ENCODE results near the gene ARMC6. TPM values are rescaled to one million over a fixed set of nuclear protein-coding genes. Genes with fewer than 3 reads are reported as not detected.

Gene ARMC6
- total RNA-seq, 3 donors from 2014 or later (not counting 1 experiment from before 2014, with no cell fraction given) = 19.3 to 21.2 (median 21.0) TPM

- Mint-ChIP-seq H3K9me3 (no peaks in the 10 kb centered on the region), H3K27me3 (ENCODE audit: low read depth in 2 of 2) (no peaks in the 10 kb centered on the region), H3K4me1 (peaks cover 50 to 56% of the 10 kb centered on the region in 2 donors), H3K27ac (peak overlapping the region; percentile 14 to 36), H3K36me3 (no peaks in the 10 kb centered on the region), H3K4me3 (no peak overlapping the region)
- no peak for TF ChIP-seq CTCF (IDR thresholded peaks at IDR 0.05)
- Histone ChIP-seq H3K27ac (ENCODE audit: low read length) (no peak overlapping the region), H3K4me1 (ENCODE audit: control insufficient read depth, insufficient read depth, low read length) (peaks cover 5% of the 10 kb centered on the region), H3K9me3 (ENCODE audit: control insufficient read depth, insufficient read depth, low read length) (no peaks in the 10 kb centered on the region), H3K27me3 (ENCODE audit: control insufficient read depth, insufficient read depth, low read length) (no peaks in the 10 kb centered on the region), H3K4me3 (ENCODE audit: low read length) (no peak overlapping the region), H3K36me3 (ENCODE audit: control insufficient read depth, insufficient read depth, low read length) (peaks cover 9% of the 10 kb centered on the region)
- intact Hi-C loops (cut with micrococcal nuclease) = no loop called here
- ATAC-seq (no peak), DNase-seq (no peak)
- 100% methylated on average over 1 of the region's 1 CpG for WGBS (ENCODE audit: insufficient coverage)
Measured at GRCh38 chr19:19079571-19079970, 46.2 kb downstream of the ARMC6 start.

- peaks cover 10% of the 10 kb centered on the region for H3K4me1 ChIP-seq (ENCODE audit: control insufficient read depth, insufficient read depth, low read length)
- DNase-seq (no peak), ATAC-seq (no peak)
- intact Hi-C loops (cut with micrococcal nuclease) = no loop called here
- no peak overlapping the region for H3K4me3 ChIP-seq (ENCODE audit: low read length)
- no peaks in the 10 kb centered on the region for H3K36me3 Mint-ChIP-seq
- H3K27ac Mint-ChIP-seq = peak overlapping the region; percentile 53 to 64
- peaks cover 8% of the 10 kb centered on the region for H3K36me3 ChIP-seq (ENCODE audit: control insufficient read depth, insufficient read depth, low read length)
- no peak overlapping the region for H3K4me3 Mint-ChIP-seq
- no peak overlapping the region for H3K27ac ChIP-seq (ENCODE audit: low read length)
- H3K9me3 Mint-ChIP-seq = no peaks in the 10 kb centered on the region
- no peak for TF ChIP-seq CTCF (IDR thresholded peaks at IDR 0.05)
- 93% methylated on average over 16 of the region's 16 CpGs for WGBS (ENCODE audit: insufficient coverage)
- H3K9me3 ChIP-seq (ENCODE audit: control insufficient read depth, insufficient read depth, low read length) = no peaks in the 10 kb centered on the region
- peaks cover 38 to 51% of the 10 kb centered on the region in 2 donors for H3K4me1 Mint-ChIP-seq
- no peaks in the 10 kb centered on the region for H3K27me3 ChIP-seq (ENCODE audit: control insufficient read depth, insufficient read depth, low read length)
- no peaks in the 10 kb centered on the region for H3K27me3 Mint-ChIP-seq (ENCODE audit: low read depth in 2 of 2)
Measured at GRCh38 chr19:19081642-19082151, 48.3 kb downstream of the ARMC6 start.

- WGBS (ENCODE audit: insufficient coverage) = 96% methylated on average over 10 of the region's 10 CpGs
- H3K4me1 ChIP-seq (ENCODE audit: control insufficient read depth, insufficient read depth, low read length) = peaks cover 6% of the 10 kb centered on the region
- TF ChIP-seq CTCF (IDR thresholded peaks at IDR 0.05) = no peak
- H3K4me3 ChIP-seq (ENCODE audit: low read length) = no peak overlapping the region
- H3K27ac ChIP-seq (ENCODE audit: low read length) = no peak overlapping the region
- Mint-ChIP-seq H3K9me3 (no peaks in the 10 kb centered on the region), H3K36me3 (no peaks in the 10 kb centered on the region), H3K4me1 (peaks cover 25 to 50% of the 10 kb centered on the region in 2 donors), H3K27ac (peak overlapping the region in 1 of 2 donors; percentile 64), H3K27me3 (ENCODE audit: low read depth in 2 of 2) (no peaks in the 10 kb centered on the region), H3K4me3 (no peak overlapping the region)
- no peak for DNase-seq
- intact Hi-C loops (cut with micrococcal nuclease) = no loop called here
- no peaks in the 10 kb centered on the region for H3K27me3 ChIP-seq (ENCODE audit: control insufficient read depth, insufficient read depth, low read length)
- peaks cover 8% of the 10 kb centered on the region for H3K36me3 ChIP-seq (ENCODE audit: control insufficient read depth, insufficient read depth, low read length)
- no peak for ATAC-seq
- no peaks in the 10 kb centered on the region for H3K9me3 ChIP-seq (ENCODE audit: control insufficient read depth, insufficient read depth, low read length)
Measured at GRCh38 chr19:19083413-19084178, 50.2 kb downstream of the ARMC6 start.
